Daoy (cell line): Measurements from ENCODE around the gene TMEM229B. TPM values are rescaled to one million over a fixed set of nuclear protein-coding genes. Genes with fewer than 3 reads are reported as not detected.
A peak's percentile ranks its signal among the peaks of the same experiment; 100 is the strongest.

ENCODE experiments used
- DNase-seq: peaks from one replicate; pipeline ENCODE4 v3.0.0-alpha.2; 2015; ENCODE audit warnings: low read depth
- total RNA-seq: library from RNA; depleted of rRNA; stranded (reverse); fragments of >200 nt; shearing (Covaris generic); gene quantifications from 2 replicates; pipeline ENCODE4 v1.2.3, GENCODE V29; 2014

TMEM229B gene
- total RNA-seq, 1 experiment from 2014 or later = 8.5 TPM

GRCh38 chr14:67515386-67516079 is 27.0 kb upstream of the TMEM229B start:
- peak; percentile 53 for DNase-seq

GRCh38 chr14:67514650-67515385 is 26.3 kb upstream of the TMEM229B start:
- DNase-seq = peak; percentile 74

- DNase-seq = no peak
These were observed 25.7 kb upstream of the TMEM229B start for GRCh38 chr14:67514203-67514607.

GRCh38 chr14:67513631-67514108 is 25.1 kb upstream of the TMEM229B start:
- no peak for DNase-seq

GRCh38 chr14:67512463-67513310 is 24.2 kb upstream of the TMEM229B start:
- no peak for DNase-seq

GRCh38 chr14:67510836-67511235 is 22.3 kb upstream of the TMEM229B start:
- peak; percentile 28 for DNase-seq

GRCh38 chr14:67510121-67510520 is 21.6 kb upstream of the TMEM229B start:
- no peak for DNase-seq

- no peak for DNase-seq
These were observed 20.4 kb upstream of the TMEM229B start for GRCh38 chr14:67508956-67509355.

GRCh38 chr14:67505254-67505653 is 16.7 kb upstream of the TMEM229B start:
- no peak for DNase-seq

GRCh38 chr14:67503331-67503730 is 14.8 kb upstream of the TMEM229B start:
- no peak for DNase-seq

GRCh38 chr14:67502867-67503266 is 14.3 kb upstream of the TMEM229B start:
- no peak for DNase-seq

GRCh38 chr14:67501670-67502069 is 13.1 kb upstream of the TMEM229B start:
- no peak for DNase-seq

GRCh38 chr14:67500981-67501380 is 12.5 kb upstream of the TMEM229B start:
- no peak for DNase-seq

- DNase-seq = no peak
These were observed 9.2 kb upstream of the TMEM229B start for GRCh38 chr14:67497716-67498115.

GRCh38 chr14:67497216-67497615 is 8.7 kb upstream of the TMEM229B start:
- no peak for DNase-seq

GRCh38 chr14:67495827-67496226 is 7.3 kb upstream of the TMEM229B start:
- DNase-seq = no peak

- no peak for DNase-seq
These were observed 4.7 kb upstream of the TMEM229B start for GRCh38 chr14:67493092-67493717.

- no peak for DNase-seq
These were observed 4.0 kb upstream of the TMEM229B start for GRCh38 chr14:67492538-67492937.

GRCh38 chr14:67491741-67492507 is 3.4 kb upstream of the TMEM229B start:
- no peak for DNase-seq

- no peak for DNase-seq
These were observed 2.8 kb upstream of the TMEM229B start for GRCh38 chr14:67491285-67491684.

GRCh38 chr14:67490196-67490595 is 1.7 kb upstream of the TMEM229B start:
- no peak for DNase-seq
